Activated gamma-delta T cell treated with Interleukin-2 at 50 U/mL for 16 hours (primary cell): ENCODE data around the gene SEC16A.

Experiments used
- DNase-seq: peaks from one replicate; pipeline ENCODE4 v3.0.0-alpha.2; 2020

SEC16A gene

GRCh38 chr9:136517012-136517743 lies 34.3 kb upstream of the SEC16A start:
- DNase-seq, result no peak

- no peak for DNase-seq
These were observed 33.4 kb upstream of the SEC16A start for GRCh38 chr9:136516191-136516654.

DNA sequence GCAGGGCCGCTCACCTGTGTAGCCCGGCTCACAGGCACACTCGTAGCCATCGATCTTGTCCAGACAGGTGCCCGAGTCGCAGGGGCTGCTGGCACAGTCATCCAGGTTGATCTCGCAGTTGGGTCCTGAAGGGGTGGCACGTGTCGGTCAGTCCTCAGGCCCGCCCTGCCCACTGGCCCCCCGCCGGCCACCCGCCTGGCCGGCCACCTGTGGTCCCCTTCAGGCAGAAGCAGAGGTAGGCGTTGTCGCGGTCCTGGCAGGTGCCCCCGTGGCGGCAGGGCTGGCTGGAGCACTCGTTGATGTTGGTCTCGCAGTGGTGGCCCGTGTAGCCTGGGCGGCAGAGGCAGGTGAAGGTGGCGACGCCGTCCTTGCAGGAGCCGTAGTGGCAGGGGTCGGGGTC lies 32.4 kb upstream of the SEC16A start:
- no peak for DNase-seq

DNA sequence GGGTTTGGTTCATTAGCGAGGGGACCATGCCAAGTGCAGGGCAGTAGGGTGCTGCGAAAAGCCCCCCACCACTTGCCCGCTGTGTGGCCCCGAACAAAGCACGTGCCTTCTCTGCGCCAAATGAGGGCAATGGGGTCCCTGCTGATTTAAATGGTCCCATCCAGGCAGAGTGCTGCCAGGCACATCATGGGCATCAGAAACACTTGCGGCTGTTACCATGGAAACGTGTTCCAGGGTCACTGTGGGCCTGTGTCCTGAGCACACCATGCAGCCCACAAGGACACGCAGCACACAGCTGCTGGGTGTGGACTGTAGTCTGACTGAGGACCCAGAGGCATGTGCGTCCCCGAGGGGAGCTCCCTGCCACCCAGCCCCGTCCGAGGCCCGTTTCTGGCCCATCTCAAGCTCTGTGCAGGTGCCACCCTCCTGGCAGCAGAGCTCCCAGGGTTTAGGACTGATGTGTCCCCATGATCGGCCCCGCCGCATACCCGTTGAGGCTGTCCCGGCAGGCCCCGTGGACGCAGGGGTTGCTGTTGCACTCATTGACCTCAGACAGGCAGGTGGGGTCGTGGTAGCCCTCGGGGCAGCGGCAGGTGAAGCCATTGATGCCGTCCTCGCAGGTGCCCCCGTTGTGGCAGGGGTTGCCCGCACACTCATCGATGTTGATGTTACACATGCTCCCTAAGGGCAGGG lies 31.3 kb upstream of the SEC16A start:
- no peak for DNase-seq

DNA sequence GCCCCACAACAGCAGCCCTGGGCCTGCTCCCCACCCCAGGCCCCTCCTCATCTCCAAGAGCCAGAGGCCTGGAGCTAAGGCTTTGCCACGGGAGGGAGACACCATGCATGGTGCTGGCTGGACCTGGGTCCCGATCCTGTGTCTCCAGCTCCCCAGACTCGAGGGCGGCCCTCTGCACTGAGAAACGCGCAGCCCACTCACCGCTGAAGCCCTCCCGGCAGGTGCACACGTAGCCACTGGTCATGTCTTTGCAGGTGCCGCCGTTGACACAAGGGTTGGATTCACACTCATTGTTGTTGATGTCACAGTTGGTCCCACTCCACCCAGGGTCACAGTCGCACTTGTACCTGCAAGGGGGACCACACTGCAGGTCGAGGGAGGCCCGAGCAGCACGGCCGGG lies 30.4 kb upstream of the SEC16A start:
- no peak for DNase-seq

- DNase-seq, result no peak
These were observed 29.8 kb upstream of the SEC16A start for GRCh38 chr9:136512651-136513071.

GRCh38 chr9:136511670-136512592 lies 29.1 kb upstream of the SEC16A start:
- no peak for DNase-seq

- DNase-seq, result no peak
These were observed 28.4 kb upstream of the SEC16A start for GRCh38 chr9:136511144-136511669.

DNA sequence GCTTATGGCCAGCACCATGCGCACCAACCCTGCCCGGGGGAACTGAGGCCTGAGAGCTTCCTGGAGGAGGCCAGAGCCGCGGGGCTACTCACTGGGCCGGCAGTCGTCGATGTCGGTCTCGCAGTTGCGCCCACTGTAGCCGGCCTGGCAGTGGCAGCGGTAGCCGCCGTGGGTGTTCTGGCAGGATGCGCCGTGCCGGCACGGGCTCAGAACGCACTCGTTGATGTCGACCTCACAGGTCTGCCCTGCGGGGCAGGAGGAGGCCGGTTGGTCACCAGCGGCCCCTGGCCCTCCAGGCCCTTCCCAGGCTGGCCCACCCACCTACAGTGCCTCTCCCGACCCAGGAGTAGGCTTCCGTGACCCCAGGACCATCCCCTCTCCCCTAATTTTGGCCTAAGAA lies 27.7 kb upstream of the SEC16A start:
- no peak for DNase-seq

DNA sequence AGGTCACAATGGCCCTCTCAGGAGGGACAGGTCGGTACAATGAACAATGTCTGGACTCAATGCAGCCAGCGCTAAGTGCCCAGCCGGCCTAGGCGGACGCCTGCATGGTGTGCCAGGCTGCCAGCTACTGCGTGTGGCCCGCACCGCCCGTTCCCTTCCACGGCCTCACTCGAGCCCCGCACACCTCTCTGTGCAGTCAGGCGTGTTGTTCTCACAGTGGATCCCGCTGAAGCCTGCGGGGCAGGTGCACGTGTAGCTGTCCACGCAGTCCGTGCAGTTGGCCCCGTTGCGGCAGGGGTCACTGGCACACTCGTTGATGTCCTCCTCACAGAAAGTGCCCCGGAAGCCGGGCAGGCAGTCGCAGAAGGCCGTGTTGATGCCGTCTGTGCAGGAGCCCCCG lies 26.7 kb upstream of the SEC16A start:
- DNase-seq, result no peak

GRCh38 chr9:136508729-136509500 lies 26.1 kb upstream of the SEC16A start:
- DNase-seq, result no peak

DNA sequence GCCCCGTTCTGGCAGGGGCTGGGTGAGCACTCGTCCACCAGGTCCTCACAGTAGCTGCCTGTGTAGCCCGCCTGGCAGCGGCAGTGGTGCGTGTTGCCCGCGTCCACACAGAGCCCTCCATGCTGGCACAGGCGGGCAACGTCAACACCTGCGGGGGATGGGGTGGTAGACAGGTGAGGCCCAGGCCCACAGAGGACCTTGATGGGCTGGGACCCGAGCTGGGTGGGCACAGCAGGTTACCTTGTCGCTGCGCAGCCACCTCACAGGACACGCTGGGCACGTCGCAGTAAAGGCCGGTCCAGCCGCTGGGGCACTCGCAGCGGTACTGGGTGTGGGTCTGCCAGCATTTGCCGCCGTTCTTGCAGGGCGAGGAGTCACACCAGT lies 25.1 kb upstream of the SEC16A start:
- DNase-seq, result no peak

GRCh38 chr9:136507221-136507991 lies 24.6 kb upstream of the SEC16A start:
- no peak for DNase-seq

- DNase-seq, result no peak
These were observed 23.6 kb upstream of the SEC16A start for GRCh38 chr9:136506425-136506824.

DNA sequence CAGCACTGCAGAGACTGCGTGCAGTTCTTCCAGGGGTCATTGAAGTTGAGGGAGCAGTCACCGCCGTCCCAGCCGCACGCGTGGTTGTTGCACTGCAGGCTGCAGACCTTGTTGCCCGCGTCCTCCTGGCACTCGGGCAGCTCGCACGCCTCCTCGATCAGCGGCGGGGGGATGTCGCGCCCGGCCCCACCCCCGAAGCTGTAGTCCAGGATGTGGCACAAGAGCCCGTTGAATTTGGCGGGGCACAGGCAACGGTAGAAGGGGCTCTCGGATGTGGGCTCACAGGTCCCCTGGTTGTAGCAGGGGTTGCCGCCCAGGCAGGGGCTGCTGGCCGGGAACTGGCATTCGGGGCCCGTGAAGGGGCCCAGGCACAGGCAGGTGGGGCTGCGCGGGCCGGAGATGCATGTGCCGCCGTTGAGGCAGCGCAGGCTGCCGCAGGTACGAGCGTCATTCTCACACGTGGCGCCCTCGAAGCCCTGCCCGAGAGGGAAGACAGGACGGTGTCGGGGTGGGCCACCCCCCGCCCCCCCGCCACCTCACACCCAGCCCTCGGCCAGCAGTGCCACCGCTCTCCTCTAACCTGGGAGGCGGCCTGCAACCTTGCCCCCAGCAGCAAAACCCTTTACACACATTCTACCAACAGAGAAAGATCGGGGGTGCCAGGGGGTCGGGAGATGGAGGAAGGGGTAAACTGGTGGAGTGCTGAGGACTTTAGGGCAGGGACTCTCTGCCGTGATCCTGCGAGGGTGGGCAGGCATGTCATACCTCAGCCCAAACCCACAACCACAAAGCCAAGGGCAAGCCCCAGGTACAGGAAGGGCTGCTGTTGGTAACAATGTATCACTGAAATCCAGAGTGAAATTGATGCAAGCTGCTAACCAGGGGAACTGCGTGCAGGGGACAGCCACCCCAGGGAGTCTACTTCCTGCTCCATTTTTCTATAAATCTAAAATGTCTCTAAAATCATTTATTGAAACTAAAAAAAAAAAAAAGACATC lies 22.9 kb upstream of the SEC16A start:
- no peak for DNase-seq

GRCh38 chr9:136504512-136505348 lies 21.9 kb upstream of the SEC16A start:
- no peak for DNase-seq

GRCh38 chr9:136502940-136503550 lies 20.2 kb upstream of the SEC16A start:
- DNase-seq, result no peak

DNA sequence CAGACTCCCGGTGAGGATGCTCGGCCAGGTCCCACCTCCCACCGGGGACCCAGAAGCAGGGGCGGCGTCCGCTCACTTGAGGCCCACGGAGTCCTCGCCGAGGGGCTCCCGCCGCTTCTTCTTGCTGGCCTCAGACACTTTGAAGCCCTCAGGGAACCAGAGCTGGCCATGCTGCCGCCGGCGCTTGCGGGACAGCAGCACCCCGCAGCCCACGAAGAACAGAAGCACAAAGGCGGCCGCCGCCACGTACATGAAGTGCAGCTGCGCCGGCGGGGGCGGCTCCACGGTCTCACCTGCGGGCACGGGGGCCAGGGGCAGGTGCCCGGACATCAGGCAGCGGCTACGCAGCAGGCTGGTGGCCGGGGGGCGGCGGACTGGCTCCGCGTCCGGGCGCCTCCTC lies 19.4 kb upstream of the SEC16A start:
- no peak for DNase-seq

DNA sequence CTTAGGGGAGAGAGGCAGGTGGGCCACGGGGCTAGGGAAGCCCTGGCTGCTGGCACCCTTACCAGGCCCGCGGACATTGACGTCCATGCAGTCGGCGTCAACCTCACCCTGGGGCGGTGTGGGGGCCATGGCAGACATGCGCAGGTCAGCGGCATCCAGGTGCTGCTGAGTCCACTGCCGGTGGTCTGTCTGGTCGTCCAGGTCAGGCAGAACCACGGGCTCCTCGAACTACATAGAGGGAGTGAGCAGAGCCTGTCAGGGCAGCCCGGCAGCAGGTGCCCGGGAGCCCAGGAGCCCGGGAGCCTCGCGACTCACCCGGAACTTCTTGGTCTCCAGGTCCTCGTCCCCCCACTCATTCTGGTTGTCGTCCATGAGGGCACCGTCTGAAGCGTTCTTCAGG lies 18.8 kb upstream of the SEC16A start:
- DNase-seq, result no peak
